Activated CD4-positive, alpha-beta T cell treated with anti-CD3 and anti-CD28 coated beads, Interleukin-2, Interleukin-6, amounts not matched to agents 100 ng/mL and 50 ng/mL, durations not matched to agents 16 hours and 8 hours (primary cell): ENCODE results near the gene RBM7.

Source experiments
- DNase-seq: peaks from one replicate; pipeline ENCODE4 v3.0.0-alpha.2; 2020

RBM7 gene

DNA sequence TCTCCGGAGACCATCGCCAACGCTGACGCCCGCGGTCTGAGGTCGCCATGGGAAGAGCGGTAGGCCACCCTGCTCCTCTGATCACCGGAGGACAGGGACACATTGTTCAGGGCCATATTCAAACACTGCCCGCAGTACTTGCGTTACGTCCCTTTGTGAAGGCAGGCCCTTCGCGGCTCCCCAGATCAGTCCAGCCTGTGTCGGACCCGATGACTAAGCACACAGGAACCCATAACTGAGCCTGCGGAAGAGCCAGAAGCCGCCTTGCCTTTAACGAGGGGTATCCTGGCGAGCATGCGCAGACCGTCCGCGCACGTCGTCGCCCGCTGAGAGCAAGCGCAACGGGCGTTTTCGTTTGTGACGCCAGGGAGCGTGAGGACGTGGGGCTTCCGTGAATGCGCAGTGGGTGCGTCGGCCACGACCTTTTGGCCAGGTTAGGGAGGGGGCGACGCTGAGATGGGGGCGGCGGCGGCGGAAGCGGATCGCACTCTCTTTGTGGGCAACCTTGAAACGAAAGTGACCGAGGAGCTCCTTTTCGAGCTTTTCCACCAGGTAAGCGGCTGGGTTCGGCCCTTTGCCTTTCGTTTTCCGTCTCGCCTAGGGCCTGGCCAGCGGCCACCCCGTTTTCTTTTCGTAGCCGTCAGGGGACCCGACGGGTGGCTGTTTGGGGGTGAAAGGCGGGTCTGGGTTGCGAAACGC is at the start of gene RBM7, which contains the start of gene C11orf71:
Gene RBM7, plus strand, starts transcription at position 451 of the 699 bp plus-strand sequence. Its CDS starts 6 bp downstream, at position 457.
Gene C11orf71, minus strand, starts transcription at position 296 of the 699 bp plus-strand sequence. Its CDS starts 180 bp downstream, at position 116.
- DNase-seq: peak; percentile 98

DNA sequence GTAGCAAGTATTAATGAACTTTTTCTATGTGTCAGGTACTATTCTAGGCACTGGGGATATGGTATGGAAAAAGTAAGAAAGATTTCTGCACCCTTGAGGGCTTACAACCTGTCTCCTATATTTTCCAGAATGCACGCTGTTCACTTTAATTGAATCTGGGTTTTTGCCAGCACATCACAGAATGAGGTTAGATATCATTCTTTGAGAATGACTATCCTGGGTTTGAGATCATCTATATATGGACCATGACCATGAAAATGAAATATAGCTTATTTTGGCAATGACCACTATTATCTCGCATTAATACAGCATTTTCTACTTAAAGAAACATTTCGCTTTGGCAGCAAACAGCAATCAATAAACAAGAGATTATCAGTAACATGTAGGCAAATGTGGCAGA is 47.0 kb upstream of the RBM7 start:
- no peak for DNase-seq

DNA sequence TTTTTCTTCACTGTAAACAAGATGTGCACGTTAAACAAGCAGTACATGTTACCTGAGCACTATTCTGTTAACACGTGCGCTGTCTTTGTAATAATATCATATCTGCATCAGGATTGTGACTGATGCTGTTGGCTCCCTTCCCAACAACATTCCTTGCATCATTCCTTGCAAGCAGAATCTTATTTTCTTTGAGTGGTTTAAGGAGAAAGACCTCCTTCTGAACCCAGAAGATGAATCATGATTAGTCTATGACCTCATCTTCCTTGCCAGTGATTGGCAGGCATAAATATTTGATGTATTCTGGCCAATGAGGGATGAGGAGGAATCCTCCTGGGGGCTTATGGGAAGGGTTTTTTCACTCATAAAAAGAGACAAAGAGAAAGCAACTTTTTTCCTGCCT is 46.4 kb upstream of the RBM7 start:
- DNase-seq: no peak

GRCh38 chr11:114358716-114359115 is 41.8 kb upstream of the RBM7 start:
- DNase-seq: no peak

DNA sequence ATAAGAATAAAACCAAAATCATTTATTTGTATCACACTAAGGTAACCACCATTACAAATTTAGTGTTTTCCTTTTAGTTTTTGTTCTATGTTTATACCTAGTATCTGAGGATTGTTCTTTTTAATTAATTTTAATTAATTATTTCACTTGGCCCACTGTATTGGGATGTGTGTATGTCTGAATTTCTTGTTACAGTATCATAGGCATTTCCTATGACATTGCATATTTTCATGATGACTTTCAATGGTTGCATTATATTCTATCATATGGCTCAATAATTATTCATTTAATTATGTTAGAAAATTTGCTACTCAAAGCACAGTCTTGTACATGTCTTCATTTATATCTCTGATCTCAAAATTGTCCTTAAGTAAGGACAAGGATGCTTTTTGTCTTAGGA is 41.1 kb upstream of the RBM7 start:
- no peak for DNase-seq

DNA sequence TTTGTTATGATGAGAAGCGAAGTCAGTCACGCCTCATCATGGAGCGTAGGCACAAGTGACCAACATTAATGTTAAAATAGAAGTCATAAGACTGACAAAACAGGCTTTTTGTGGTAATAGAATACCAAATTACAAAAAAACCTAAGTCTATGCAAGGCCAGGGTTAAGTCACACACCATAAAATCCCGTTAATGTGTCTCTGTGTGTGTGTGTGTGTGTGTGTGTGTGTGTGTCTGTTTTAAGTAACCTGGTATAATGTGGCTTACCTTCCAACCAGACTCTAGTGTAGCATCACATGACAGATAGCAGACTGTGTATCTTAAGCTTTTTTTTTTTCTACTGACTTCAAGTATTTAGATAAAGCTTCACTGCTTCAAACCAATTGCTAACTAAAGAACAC is 38.1 kb upstream of the RBM7 start:
- no peak for DNase-seq

- DNase-seq: no peak
These were observed 37.5 kb upstream of the RBM7 start for GRCh38 chr11:114362958-114363357.

DNA sequence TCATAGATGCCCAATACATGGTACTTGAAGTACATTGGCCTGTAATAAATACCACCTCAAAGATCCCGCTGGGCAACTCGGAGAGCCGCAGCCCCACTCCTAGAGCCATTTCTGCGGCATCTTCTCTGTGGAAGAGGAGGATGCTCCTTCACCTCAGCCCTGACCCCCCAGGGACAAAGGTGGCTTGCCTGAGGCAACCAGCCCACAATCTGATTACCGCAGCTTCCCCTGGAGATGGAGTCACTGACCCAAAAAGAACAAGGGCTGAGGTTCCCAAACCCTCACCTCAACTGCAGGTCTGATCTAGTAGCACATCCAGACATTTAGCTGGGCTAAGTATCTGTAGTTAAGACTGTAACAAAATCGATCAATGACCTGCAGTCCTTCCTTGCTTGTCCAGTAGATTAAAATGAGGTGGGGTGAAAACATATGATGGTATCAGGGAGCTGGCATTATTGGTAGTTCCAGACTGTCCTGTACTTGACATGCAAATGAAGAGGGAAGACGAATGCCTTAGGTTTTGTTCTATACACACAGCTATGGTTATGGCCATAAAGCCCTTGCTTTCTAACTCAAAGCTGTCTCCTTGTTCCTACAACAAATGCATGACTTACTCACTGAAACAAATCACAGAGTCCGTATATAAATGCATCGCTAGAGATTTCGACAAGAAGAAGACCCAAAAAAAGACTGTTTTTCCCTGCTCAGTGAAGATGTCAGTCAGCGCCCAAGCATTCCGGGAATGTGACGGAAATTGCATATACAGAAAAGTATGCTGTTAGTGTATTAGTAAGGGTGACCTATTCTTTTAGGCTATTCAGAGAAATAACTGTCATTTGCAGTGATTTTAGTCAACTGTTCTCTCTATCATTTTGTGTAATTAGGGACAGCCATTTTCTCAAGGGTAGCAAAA is 33.9 kb upstream of the RBM7 start:
- no peak for DNase-seq

GRCh38 chr11:114367244-114367957 is 33.1 kb upstream of the RBM7 start:
- no peak for DNase-seq

DNA sequence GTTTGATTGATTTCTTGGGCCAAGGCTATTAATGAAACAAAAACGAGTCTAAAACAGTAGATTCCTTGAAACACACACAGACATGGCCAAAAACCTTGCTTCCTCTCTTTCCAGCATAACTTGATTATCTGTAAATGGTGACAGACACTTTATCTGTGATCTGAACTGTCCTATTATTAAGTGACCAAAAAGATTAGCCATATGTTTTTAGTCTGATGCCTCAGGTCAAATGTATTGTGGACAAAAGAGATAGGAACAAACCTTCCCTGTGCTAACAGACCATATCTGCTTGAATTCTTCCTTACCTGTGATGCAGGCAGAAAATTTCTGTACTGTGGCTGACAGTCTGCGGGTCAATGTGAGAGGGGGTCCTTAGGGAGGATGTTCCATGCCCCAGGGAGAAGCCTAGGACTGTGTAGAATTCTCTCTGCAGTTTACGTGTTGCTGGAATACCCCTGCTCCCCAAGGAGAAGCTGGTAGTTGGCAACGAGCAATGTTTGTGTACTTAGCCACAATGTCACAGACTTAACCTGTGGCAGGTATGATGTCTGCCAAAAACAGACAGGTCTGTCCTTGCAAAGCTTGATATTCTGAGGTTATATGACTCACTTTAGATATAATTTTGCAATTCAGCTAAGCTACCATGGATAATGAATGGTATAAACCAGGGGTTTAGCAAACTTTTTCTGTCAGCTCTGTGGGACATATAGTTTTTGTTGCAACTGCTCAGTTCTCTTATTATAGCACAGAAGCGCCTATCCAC is 31.4 kb upstream of the RBM7 start:
- no peak for DNase-seq

- no peak for DNase-seq
These were observed 25.4 kb upstream of the RBM7 start for GRCh38 chr11:114375052-114375451.

- no peak for DNase-seq
These were observed 22.7 kb upstream of the RBM7 start for GRCh38 chr11:114377612-114378267.

DNA sequence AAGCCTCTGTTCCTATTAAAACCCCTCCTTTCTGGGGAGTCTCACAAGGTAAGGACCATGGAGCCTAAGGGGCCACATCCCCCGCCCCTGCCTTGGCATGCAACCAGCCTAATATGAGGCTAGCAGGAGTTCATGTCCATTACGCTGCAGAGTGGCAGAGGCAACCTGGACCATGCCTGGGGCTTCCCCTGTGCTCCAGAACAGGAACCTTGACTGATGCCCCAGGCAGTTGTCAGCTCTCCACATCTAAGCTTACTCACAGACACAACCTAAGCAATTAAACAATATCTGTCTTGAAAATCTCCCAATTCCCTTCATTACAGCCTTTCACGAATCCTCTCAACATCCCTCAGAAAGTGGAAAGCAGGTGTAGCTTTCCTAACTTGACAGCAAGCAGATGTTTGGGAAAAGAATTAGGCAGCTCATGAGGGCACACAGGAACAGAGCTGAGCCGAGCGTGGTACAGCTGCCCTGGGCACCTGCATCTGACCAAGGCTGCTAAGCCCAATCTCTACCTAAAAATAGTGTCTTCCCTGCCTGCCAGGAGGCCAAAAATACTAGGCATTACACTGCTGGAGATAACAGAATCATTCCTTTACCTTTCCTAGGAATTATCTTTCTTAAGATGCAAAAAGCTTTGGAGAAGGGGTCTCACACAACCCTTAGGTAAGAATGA is 20.9 kb upstream of the RBM7 start:
- no peak for DNase-seq

DNA sequence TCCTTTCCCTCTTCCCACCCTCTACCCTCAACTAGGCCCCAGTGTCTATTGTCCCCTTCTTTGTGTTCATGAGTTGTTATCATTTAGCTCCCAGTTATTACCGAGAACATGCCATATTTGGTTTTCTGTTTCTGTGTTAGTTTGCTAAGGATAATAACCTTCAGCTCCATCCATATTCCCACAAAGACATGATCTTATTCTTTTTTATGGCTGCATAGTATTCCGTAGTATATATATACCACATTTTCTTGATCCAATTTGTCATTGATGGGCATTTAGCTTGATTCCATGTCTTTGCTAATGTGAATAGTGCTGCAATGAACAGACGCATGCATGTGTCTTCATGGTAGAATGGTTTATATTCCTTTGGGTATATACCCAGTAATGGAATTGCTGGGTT is 18.0 kb upstream of the RBM7 start:
- no peak for DNase-seq

DNA sequence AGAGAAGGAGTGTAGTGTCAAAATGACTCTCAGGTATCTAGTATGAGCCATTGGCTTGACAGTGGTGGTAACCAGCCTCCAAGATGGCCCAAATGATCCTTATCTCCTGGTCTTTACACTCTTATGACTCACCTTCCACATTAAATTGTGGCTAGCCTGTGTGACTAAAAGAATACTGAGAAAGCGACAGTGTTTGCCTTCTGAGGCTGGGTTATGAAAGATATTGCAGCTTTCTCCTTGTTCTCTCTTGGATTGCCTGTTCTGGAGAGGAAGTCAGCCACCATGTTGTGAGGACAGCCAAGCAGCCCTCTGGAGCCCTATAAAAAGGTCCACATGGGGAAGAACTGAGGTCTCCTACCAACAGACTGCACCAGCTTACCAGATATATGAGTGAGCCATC is 16.0 kb upstream of the RBM7 start:
- DNase-seq: peak; percentile 12

- DNase-seq: no peak
These were observed 14.3 kb upstream of the RBM7 start for GRCh38 chr11:114386131-114386530.

DNA sequence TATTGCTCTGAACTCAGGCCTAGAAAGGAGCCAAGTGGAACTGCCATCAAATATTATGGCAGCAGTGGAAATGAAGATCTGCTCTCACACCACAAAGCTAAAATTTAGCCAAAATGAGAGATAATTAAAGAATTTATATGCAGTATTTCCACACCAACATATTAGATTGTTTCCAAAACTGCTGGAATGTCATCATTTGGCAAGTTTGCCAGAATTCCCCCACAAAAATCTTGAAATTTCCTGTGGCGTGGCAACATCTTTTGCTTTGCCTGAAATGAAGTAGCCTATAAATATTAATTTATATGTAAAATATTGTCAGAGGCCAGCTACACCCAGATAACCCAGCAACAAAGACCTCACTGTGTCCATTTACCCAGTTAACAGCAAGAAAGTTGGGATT is 13.9 kb upstream of the RBM7 start:
- no peak for DNase-seq

- no peak for DNase-seq
These were observed 7.5 kb upstream of the RBM7 start for GRCh38 chr11:114392735-114393667.

DNA sequence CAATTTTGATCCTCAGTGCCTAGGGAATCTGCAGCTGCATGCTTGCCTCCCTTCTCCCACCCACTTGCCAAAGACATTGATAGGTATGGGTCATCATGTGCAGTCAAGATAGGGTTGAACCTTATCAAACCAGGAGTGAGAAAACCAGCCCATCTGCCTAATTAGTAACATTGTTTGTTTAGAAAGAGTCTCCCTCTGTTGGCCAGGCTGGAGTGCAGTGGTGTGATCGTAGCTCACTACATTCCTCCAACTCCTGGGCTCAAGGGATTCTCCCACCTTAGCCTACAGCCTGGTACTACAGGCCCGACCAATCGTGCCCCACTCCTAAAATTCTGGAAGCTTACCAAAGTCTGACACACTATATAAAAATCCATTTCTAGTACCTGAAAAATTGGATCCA is 4.7 kb upstream of the RBM7 start:
- no peak for DNase-seq

- DNase-seq: no peak
These were observed 3.5 kb upstream of the RBM7 start for GRCh38 chr11:114396916-114397315.
